Suprapubic skin (tissue), 4 donors: ENCODE data around the gene RNF217.

Experiments used
- POLR2A ChIP-seq, 2 donors: fragments of 450-650 bp; IDR thresholded peaks; one replicate each; pipeline ENCODE4 v1.6.1; 2017; ENCODE audit warnings: antibody characterized with exemption in 2 of 2, mild to moderate bottlenecking in 2 of 2, moderate library complexity in 2 of 2
- POLR2AphosphoS5 ChIP-seq, 3 donors: sonication (generic); formaldehyde crosslinking; IDR thresholded peaks; one replicate each; pipeline ENCODE4 v1.6.1; 2017; ENCODE audit warnings: antibody characterized with exemption in 3 of 3
- TF ChIP-seq, protein P1 (sequence below), 2 donors: fragments of 200-600 bp in 1 of 2; fragments of 450-650 bp in 1 of 2; sonication (generic) in 1 of 2; IDR thresholded peaks; one replicate each; pipeline ENCODE4 v1.5.1; 2016 to 2019; ENCODE audit warnings: antibody characterized with exemption in 2 of 2, mild to moderate bottlenecking in 1 of 2, moderate library complexity in 1 of 2

DNA sequence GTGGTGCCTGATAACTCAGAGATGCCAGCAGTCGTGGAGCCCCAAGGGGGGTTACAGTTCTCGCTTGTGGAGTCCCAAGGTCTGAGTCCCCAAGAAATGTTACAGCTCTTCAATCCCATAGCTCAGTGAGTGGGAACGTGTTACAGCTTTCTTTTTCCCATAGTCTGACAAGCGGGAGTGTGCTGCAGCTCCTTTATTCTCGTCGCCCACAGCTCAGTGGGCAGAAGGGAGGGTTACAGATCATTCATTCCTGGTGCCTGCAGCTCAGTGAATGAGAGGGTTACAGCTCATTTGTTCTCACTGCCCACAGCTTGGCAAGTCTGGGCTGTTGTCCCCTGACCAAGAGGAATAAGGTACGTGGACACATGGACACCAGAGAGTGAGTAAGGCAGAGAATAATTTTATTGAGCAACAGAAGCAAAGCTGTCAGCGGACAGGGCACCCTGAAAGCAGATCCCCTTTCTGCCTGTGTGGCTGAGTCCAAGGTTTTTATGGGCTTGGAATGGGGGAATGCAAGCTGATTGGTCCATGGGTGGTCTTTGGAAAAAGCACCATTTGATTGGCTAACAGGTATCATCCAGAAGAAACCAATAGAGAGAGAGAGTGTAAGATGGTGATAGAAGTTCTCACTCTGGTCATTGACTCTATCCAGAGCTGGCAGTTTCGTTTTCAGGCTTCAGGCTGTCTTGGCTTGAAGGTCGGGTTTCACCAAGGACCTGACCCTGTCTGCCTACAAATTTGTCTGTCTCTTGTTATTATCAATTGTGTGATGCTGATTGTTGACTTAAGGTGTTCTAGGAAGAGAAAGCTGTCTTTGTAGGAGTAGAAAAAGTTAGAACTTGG lies 16.4 kb downstream of the RNF217 start:
- TF ChIP-seq POLR2AphosphoS5 (IDR thresholded peaks at IDR 0.05) (no peak), POLR2A (IDR thresholded peaks at IDR 0.05) (no peak)
- TF ChIP-seq, protein P1, sequence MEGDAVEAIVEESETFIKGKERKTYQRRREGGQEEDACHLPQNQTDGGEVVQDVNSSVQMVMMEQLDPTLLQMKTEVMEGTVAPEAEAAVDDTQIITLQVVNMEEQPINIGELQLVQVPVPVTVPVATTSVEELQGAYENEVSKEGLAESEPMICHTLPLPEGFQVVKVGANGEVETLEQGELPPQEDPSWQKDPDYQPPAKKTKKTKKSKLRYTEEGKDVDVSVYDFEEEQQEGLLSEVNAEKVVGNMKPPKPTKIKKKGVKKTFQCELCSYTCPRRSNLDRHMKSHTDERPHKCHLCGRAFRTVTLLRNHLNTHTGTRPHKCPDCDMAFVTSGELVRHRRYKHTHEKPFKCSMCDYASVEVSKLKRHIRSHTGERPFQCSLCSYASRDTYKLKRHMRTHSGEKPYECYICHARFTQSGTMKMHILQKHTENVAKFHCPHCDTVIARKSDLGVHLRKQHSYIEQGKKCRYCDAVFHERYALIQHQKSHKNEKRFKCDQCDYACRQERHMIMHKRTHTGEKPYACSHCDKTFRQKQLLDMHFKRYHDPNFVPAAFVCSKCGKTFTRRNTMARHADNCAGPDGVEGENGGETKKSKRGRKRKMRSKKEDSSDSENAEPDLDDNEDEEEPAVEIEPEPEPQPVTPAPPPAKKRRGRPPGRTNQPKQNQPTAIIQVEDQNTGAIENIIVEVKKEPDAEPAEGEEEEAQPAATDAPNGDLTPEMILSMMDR (IDR thresholded peaks at IDR 0.05): no peak
